HG02588 (cell line): ENCODE data around the gene PKMYT1.

ENCODE experiments used
- ATAC-seq: cut with Tn5 transposase; IDR thresholded peaks from one replicate; pipeline ENCODE4 v1.9.1; 2021; ENCODE audit warnings: mild to moderate bottlenecking, moderate library complexity; ENCODE audit not compliant: unreplicated experiment

Gene PKMYT1

GRCh38 chr16:3000540-3000939, 20.3 kb upstream of the PKMYT1 start:
- no peak for ATAC-seq

GRCh38 chr16:2999929-3000328, 19.7 kb upstream of the PKMYT1 start:
- no peak for ATAC-seq

- ATAC-seq, result no peak
Measured at GRCh38 chr16:2996298-2996697, 16.1 kb upstream of the PKMYT1 start.

- no peak for ATAC-seq
Measured at GRCh38 chr16:2992383-2993081, 12.3 kb upstream of the PKMYT1 start.

- no peak for ATAC-seq
Measured at GRCh38 chr16:2991566-2992261, 11.5 kb upstream of the PKMYT1 start.

- no peak for ATAC-seq
Measured at GRCh38 chr16:2990891-2991290, 10.6 kb upstream of the PKMYT1 start.

GRCh38 chr16:2988590-2989099, 8.4 kb upstream of the PKMYT1 start:
- ATAC-seq, result no peak

GRCh38 chr16:2987833-2988232, 7.6 kb upstream of the PKMYT1 start:
- ATAC-seq, result no peak

GRCh38 chr16:2987286-2987685, 7.0 kb upstream of the PKMYT1 start:
- no peak for ATAC-seq

GRCh38 chr16:2986623-2987188, 6.5 kb upstream of the PKMYT1 start:
- no peak for ATAC-seq

GRCh38 chr16:2985893-2986355, 5.7 kb upstream of the PKMYT1 start:
- ATAC-seq, result no peak

GRCh38 chr16:2985462-2985861, 5.2 kb upstream of the PKMYT1 start:
- ATAC-seq, result no peak

GRCh38 chr16:2983706-2984136, 3.5 kb upstream of the PKMYT1 start:
- no peak for ATAC-seq

- ATAC-seq, result no peak
Measured at GRCh38 chr16:2982402-2982801, 2.2 kb upstream of the PKMYT1 start.

- ATAC-seq, result no peak
Measured at GRCh38 chr16:2981899-2982250, 1.6 kb upstream of the PKMYT1 start.

GRCh38 chr16:2981177-2981898, 1.1 kb upstream of the PKMYT1 start:
- ATAC-seq, result no peak

- no peak for ATAC-seq
Measured at GRCh38 chr16:2979669-2980226, 498 bp downstream of the PKMYT1 start.

- no peak for ATAC-seq
Measured at GRCh38 chr16:2977440-2977839, 2.8 kb downstream of the PKMYT1 start.

GRCh38 chr16:2976673-2977072, 3.6 kb downstream of the PKMYT1 start:
- no peak for ATAC-seq

GRCh38 chr16:2976201-2976600, 4.0 kb downstream of the PKMYT1 start:
- no peak for ATAC-seq

- no peak for ATAC-seq
Measured at GRCh38 chr16:2975161-2975795, 5.0 kb downstream of the PKMYT1 start.
